Measurements from ENCODE around the gene ITGAX.
A peak's percentile ranks its signal among the peaks of the same experiment; 100 is the strongest.

ITGAX gene

GRCh38 chr16:31331141-31331764 is 23.7 kb upstream of the ITGAX start:
- Histone ChIP-seq H3K9ac (ENCODE audit: low read length) (no peak overlapping the region), H3K4me3 (ENCODE audit: low read length) (no peak overlapping the region; the same call in 1 of the 2 replicates), H3K27ac (ENCODE audit: low read length) (no peak overlapping the region), H3K27me3 (replicated peaks; ENCODE audit: insufficient read depth, low read length) (peaks cover 58% of the 10 kb centered on the region), H3F3A (ENCODE audit: insufficient read depth, low read length) (no peaks in the 10 kb centered on the region), H3K79me2 (ENCODE audit: low read length) (no peaks in the 10 kb centered on the region), H4K20me1 (ENCODE audit: insufficient read depth, low read length) (no peaks in the 10 kb centered on the region), H3K9me2 (replicated peaks; ENCODE audit: insufficient read depth, low read length) (no peaks in the 10 kb centered on the region), H3K9me3 (replicated peaks; ENCODE audit: insufficient read depth, low read length) (no peaks in the 10 kb centered on the region), H2AFZ (ENCODE audit: low read length) (no peak overlapping the region), H3K4me1 (ENCODE audit: low read length) (no peaks in the 10 kb centered on the region), H3K4me2 (ENCODE audit: low read depth, low read length) (peak overlapping the region; percentile 41; the same call in 1 of the 2 replicates), H3K36me3 (replicated peaks; ENCODE audit: insufficient read depth, low read length) (no peaks in the 10 kb centered on the region)
- TF ChIP-seq EZH2phosphoT487 (IDR thresholded peaks at IDR 0.05; ENCODE audit: low read length) = no peak
- TF ChIP-seq CTCF (IDR thresholded peaks at IDR 0.05; ENCODE audit: low read length) = no peak
- no peak for TF ChIP-seq EZH2 (optimal IDR thresholded peaks at IDR 0.05; ENCODE audit: low read depth, low read length)
- no peak for DNase-seq

GRCh38 chr16:31331807-31332301 is 23.1 kb upstream of the ITGAX start:
- no peak overlapping the region for H3K4me3 ChIP-seq (ENCODE audit: low read length)
- H3K27me3 ChIP-seq (replicated peaks; ENCODE audit: insufficient read depth, low read length) = peaks cover 64% of the 10 kb centered on the region
- H3K4me2 ChIP-seq (ENCODE audit: low read depth, low read length) = no peak overlapping the region
- no peak overlapping the region for H3K9ac ChIP-seq (ENCODE audit: low read length)
- no peak for TF ChIP-seq CTCF (IDR thresholded peaks at IDR 0.05; ENCODE audit: low read length)
- TF ChIP-seq EZH2phosphoT487 (IDR thresholded peaks at IDR 0.05; ENCODE audit: low read length) = no peak
- TF ChIP-seq EZH2 (optimal IDR thresholded peaks at IDR 0.05; ENCODE audit: low read depth, low read length) = no peak
- no peaks in the 10 kb centered on the region for H4K20me1 ChIP-seq (ENCODE audit: insufficient read depth, low read length)
- no peak for DNase-seq
- no peaks in the 10 kb centered on the region for H3K9me2 ChIP-seq (replicated peaks; ENCODE audit: insufficient read depth, low read length)
- H3F3A ChIP-seq (ENCODE audit: insufficient read depth, low read length) = no peaks in the 10 kb centered on the region
- no peaks in the 10 kb centered on the region for H3K79me2 ChIP-seq (ENCODE audit: low read length)
- H3K4me1 ChIP-seq (ENCODE audit: low read length) = no peaks in the 10 kb centered on the region
- no peaks in the 10 kb centered on the region for H3K9me3 ChIP-seq (replicated peaks; ENCODE audit: insufficient read depth, low read length)
- H2AFZ ChIP-seq (ENCODE audit: low read length) = no peak overlapping the region
- no peaks in the 10 kb centered on the region for H3K36me3 ChIP-seq (replicated peaks; ENCODE audit: insufficient read depth, low read length)
- no peak overlapping the region for H3K27ac ChIP-seq (ENCODE audit: low read length)

- H3K9ac ChIP-seq (ENCODE audit: low read length) = no peak overlapping the region
Observed at GRCh38 chr16:31332544-31332943, 22.4 kb upstream of the ITGAX start.

More at GRCh38 chr16:31332544-31332943, 22.4 kb upstream of the ITGAX start:
- no peaks in the 10 kb centered on the region for H3F3A ChIP-seq (ENCODE audit: insufficient read depth, low read length)
- no peak for TF ChIP-seq EZH2 (optimal IDR thresholded peaks at IDR 0.05; ENCODE audit: low read depth, low read length)
- TF ChIP-seq CTCF (IDR thresholded peaks at IDR 0.05; ENCODE audit: low read length) = no peak
- TF ChIP-seq EZH2phosphoT487 (IDR thresholded peaks at IDR 0.05; ENCODE audit: low read length) = no peak
- H3K79me2 ChIP-seq (ENCODE audit: low read length) = no peaks in the 10 kb centered on the region
- H3K27ac ChIP-seq (ENCODE audit: low read length) = no peak overlapping the region
- H3K36me3 ChIP-seq (replicated peaks; ENCODE audit: insufficient read depth, low read length) = no peaks in the 10 kb centered on the region
- DNase-seq = no peak
- no peak overlapping the region for H2AFZ ChIP-seq (ENCODE audit: low read length)
- no peak overlapping the region for H3K4me2 ChIP-seq (ENCODE audit: low read depth, low read length)
- no peak overlapping the region for H3K4me3 ChIP-seq (ENCODE audit: low read length)
- peaks cover 71% of the 10 kb centered on the region for H3K27me3 ChIP-seq (replicated peaks; ENCODE audit: insufficient read depth, low read length)
- no peaks in the 10 kb centered on the region for H3K4me1 ChIP-seq (ENCODE audit: low read length)
- H4K20me1 ChIP-seq (ENCODE audit: insufficient read depth, low read length) = no peaks in the 10 kb centered on the region
- H3K9me2 ChIP-seq (replicated peaks; ENCODE audit: insufficient read depth, low read length) = no peaks in the 10 kb centered on the region
- H3K9me3 ChIP-seq (replicated peaks; ENCODE audit: insufficient read depth, low read length) = no peaks in the 10 kb centered on the region
